Measurements from ENCODE around the gene FOXP4.

FOXP4 gene

DNA sequence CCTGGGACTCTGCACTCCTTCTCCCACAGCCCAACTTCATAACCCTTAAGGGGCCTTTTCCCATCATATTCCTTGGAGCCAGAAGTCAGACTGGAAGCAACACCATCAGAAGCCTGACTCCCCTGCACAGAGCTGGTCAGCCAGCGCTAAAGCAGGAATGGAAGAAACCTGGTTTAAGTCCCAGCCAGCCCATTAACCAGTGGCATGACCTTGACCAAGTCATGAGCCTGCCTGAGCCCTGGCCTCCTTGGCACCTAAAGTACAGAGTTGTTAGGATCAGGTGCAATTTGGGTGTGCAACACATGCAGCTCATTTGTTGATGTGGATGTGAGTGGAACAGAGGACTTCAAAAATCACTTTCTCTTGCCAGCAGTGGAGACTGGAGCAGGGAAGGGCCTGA lies 20.8 kb downstream of the FOXP4 start:
- DNase-seq = no peak

DNA sequence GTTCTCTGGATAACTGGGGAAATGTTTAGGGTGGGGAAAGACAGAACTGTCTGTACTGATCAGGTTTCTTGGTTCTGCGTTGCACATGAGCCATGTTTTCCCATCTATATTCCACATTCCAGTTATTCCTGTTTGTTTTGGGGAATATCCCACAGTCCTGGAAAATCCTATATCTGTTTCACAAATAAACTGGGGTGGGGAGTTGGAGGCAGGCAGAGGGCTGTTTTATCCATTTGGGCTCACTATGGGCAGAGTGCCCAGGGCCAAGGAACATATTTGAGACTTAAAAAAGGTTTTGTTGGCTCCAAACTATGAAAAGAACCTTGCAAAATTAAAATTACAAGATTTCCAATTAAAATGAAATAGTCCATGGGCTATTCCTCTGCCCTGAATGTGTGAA lies 21.5 kb downstream of the FOXP4 start:
- DNase-seq = no peak

GRCh38 chr6:41568202-41568584 lies 22.0 kb downstream of the FOXP4 start:
- no peak for DNase-seq

DNA sequence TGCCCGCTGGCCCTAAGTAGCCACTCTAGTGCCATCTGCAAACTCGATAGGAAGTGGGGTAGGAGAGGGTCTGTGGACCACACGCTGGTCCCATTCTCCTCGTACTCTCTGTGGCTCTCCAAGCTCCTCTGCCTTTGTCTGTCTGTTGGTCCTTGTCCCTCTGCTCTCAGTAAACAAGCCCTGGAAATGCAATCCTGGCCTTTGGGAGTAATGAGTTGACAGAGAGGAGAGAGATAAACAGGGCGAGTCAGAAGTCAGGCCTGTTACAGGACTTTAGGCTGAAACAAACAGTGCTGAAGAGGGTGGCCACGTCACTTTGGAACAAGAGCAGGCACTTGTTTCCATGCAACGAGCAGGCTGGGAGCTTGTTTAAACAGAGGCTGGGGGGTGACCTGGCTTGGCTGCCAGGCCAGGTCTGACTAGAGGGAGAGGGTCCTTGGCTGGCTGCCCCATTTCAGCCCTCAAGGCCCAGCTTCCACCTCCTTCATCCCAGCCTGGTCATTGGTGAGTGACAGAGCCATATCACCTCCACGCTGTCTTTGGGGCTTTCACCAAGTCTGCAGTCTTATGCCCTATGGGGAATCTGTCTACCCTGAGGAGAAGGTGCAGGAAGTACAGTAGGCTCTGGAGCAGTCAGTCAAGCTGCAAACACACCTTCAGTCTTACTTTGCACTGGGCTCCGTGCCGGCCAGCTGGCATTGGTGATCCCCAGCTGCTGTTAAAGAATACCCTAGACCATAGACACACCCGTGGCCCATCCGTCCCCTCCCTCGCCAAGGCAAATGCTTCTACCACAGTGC lies 22.6 kb downstream of the FOXP4 start:
- no peak for DNase-seq

DNA sequence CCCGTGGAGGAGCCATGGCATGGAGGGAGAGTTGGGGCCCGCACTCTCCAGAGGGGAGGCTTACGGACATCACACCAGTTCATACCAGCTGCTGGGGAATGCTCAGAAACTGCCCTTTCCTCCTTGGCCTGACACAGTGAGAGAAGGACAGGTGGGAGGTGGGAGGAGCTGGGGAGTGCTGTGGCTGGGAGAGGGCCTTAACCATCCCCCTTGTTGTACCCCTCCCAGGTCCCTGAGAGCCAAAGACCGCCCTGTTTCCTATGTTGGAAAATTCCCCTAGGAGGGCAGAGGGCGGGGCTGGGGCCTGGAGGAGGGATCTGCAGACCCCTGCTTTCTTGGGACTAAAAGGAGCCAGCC lies 24.1 kb downstream of the FOXP4 start:
- no peak for DNase-seq

DNA sequence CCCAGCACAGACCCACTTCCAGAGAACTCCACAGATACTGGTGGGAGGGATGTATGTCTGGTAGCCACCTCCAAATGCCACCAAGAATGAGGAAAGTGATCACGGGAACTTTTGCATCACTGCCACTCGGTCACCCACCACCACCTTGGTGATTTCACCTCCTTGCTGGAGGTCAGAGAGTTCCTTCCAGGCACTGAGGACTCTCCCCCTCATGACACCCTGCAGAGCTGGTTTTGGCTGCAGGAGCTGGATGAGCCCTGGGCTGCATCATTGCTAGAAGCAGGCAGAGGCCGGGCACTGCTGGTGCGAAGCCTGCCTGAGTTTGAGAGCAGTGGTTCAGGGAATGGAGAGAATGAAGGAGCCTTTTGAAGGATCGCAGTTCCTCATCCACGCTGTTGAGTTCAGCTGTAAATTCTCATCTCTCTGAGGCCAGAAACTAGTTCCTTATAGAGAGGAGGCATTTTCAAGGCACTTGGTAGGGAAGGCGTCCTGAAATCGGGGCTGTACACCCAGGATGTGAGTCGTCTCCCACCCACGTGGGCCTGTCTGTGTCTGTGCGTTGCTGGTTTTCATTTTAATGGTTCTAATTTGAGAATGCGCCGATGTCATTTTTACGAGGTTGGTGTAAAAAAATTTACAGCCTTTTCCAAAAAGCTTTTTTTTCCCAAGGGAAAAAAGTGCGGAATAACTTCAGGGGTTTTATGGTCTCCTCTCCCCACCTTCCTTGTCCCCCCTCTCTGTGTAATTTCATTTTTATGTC lies 25.0 kb downstream of the FOXP4 start:
- no peak for DNase-seq

- no peak for DNase-seq
Observed at GRCh38 chr6:41572613-41573012, 26.4 kb downstream of the FOXP4 start.

DNA sequence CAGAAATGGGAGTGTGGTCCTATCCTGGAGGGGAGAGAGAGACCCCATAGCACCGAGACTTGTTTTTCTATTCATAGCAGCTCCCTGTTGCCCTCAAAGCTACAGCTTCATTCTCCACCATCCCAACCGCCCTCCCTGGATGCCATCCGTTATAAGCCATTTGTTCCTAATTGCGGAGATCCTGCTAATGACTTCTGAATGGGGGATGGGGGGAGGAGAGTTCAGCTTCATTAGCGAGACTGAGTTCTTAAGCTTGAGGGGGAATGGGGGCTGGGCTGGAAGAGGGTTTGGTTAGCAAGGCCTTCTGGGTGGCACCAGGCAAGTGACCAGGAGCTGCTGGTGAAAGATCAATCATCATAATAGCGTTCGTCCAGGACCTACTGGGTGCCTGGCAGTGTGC lies 27.1 kb downstream of the FOXP4 start:
- DNase-seq = no peak

DNA sequence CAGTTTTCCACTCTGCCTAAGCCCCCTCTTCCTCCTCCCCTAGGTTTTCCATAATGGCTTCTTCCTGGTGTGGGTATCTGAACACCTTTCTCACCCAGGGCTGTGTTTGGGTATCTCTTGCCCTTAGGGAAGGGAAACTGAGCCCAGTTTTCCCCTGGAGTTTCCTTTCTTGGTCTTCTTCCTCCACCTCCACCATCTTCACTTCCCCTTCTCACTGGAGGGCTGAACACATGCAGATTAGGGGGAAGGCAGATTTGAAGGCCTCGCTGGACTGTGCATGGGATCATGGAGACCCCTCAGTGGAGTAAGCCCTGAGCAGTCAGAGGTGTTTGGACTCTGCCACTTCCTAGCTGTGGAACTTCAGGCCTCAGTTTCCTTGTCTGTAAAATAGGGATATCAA lies 27.8 kb downstream of the FOXP4 start:
- no peak for DNase-seq

DNA sequence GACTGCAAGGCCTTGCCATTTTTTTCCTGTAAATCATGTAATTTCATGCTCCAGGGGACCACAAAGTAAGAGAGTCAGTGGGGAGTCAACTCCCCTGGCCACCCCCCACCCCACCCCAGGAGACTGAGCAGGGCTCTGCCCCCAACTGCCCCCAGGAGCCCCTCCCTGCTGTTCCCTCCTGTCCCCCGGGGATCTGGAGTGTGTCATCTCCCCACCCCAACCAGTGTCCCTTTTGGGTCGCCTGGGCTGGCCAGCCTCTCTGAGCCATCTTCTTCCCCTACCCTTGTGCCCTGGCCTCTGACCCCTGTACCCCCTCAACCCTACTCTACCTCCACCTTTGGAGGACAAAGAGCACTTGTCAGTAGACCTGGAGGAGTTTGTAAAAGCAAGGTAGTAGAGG lies 29.4 kb downstream of the FOXP4 start:
- DNase-seq = no peak

GRCh38 chr6:41576667-41577066 lies 30.5 kb downstream of the FOXP4 start:
- DNase-seq = no peak

DNA sequence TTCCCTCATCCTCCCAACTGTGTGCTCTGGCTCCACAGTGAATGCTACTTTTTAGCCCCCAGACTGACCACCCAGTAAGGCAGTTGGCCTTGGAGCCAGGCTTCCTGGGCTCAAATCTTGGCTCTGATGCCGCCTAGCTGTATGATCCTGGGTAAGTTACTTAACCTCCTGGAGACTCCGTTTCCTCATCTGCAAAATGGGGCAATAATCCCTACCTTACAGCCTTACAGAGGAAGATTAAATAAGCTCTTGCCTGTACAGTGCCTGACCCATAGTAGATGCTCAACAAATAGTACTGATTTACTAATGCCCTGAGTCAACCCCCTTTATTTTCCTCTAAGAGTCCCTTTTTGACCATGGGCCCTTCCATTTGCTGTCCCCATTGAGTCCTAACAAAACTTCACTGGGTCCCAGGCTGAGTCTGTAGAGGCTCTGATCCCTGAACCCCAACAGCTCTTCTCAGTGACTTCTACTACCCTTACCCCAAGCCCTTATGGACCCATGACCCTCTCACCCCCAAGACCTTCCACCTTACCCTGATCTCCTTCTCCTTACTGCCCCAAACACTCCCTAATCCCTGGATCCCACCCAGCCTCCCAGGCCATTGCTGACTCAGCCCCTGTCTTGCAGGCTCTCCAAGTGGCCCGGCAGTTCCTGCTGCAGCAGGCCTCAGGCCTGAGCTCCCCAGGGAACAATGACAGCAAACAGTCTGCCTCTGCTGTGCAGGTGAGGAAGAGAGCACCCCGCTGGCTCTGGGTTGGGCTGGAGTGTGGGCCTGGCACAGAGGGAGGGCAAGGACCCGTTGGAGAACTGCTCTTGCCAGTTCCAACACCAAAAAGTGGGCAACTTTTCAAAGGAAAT lies 31.4 kb downstream of the FOXP4 start:
- no peak for DNase-seq

DNA sequence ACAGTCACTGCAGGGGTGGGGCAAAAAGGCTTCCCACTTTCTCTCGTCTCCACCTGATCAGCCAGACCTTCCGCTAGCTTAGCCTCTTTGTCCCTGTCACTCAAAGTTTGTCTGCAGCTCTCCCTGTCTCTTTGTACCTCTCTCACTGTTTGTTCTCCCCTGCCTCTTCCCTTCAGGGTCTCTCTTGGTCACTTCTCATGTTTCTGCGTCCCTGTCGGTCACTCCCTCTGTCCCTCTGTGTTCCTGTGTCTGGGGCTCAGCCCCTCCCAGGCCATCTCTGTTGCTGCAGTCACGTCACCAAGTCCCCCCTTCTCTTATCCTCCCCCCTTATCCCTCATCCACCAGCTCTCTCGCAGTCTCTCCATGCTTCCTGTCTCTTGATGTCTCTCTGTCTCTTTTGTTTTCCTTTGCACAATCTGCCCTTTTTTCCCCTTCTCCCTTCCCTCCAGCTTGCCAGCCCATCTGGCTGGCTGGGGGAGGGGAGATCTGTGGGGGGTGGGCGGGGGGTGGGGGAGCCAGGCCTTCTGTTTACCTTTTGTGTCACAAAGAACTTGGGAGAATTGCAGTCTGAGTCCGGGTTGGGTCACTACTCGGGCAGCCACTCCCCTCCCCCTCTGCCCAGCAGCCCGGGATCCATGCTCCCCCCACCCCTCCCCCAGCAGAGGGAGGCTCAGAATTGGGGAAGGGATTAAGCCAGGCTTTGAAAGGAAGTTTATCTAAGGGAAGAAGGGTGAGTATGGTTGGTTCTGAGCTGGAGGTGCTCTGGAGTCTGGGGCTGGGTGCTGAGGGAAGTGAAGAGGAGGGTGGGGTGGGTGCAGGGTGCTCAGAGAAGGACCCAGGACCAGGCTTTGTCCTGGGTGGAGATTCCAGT lies 32.3 kb downstream of the FOXP4 start:
- no peak for DNase-seq

DNA sequence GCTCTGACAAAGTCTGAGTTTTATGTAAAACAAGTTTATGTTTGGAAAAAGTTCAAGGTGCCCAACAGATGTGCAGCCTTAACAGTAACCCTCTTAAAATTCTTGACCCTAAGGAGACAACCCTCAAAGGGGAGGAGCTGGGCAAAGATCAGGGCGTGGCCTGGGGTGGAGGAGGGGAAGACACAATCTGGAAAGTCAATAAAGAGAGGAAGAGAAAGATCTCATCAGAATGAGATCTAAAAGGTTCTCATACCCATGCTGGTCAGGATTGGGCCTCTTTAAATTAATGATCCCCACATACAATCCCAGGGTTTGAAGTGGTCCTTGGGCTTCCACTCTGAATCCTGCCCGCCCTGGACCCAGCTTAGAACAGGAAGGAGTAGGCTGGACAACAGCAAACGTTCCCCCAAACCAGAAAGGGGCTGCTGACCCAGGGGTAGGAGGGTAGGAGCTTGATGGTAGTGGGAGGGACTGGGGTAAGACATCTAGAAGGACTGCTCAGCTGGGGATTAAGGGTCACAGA lies 33.0 kb downstream of the FOXP4 start:
- DNase-seq = no peak

DNA sequence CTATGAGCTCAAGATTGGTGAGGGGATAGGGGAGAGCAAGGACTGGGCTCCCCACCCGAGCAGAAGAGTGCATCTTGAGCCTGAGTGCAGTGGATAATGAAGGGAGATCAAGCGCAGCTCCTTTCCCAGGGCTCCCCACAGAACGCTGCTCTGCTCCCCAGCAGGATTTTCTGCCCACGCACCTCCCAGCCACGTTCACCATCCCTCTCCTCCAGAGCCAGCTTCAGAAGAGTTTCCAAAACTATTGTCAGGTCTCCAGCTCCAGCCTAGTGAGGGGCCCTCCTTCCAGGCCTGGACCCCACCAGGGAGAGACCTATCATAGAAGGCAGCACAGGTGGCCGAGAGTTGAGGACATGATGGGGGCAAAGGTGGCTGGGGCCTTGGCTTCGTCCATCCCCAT lies 34.5 kb downstream of the FOXP4 start:
- no peak for DNase-seq

DNA sequence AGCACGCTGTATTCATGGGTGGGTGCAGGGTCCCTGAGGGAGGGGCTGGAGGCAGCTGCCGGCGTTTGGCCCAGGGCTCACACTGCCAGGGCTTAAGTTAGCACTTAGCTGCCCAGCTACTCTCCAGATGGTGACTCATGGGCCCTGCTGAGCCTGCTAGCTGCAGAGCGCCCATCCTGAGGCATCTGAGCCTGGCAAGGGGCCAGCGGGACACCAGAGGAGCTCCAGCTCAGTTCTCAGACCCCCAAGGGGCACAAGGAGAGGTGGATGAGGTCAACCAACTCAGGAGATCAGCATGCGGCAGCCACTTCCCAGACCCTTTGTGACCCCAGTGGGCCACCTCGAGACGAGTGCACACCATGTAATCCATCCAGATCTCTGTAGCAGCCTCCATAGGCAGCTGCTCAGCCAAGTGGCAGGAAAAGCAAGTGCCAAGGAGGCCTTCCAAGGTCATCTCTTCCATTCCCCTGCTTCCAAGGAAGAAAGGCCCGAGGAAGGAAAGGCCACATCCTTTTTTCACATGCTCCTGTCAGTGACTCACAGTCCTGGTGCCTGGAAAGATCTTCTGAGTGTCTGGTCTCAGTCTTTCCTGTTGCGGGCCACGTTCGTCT lies 35.3 kb downstream of the FOXP4 start:
- no peak for DNase-seq

DNA sequence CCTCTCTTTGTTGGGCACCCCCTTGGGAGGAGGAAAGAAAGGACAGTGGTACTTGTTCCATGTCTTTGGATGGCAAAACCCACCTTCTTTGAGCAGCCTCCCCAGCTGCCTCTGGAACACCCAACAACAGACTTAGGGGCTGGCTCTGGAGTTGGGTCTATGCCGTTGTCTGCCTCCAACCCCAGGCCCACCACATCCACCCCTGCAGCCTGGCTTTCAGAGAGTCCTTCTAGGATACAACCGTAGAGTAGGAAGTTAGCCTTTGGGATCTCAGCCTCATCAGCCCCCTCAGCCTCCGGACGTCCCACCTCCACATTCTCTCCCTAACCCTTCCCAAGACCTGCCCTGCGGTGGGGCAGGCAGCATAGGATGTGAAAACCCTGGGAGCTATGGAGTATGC lies 36.4 kb downstream of the FOXP4 start:
- DNase-seq = no peak

GRCh38 chr6:41583565-41583964 lies 37.4 kb downstream of the FOXP4 start:
- no peak for DNase-seq

- DNase-seq = no peak
Observed at GRCh38 chr6:41584205-41584604, 38.0 kb downstream of the FOXP4 start.

DNA sequence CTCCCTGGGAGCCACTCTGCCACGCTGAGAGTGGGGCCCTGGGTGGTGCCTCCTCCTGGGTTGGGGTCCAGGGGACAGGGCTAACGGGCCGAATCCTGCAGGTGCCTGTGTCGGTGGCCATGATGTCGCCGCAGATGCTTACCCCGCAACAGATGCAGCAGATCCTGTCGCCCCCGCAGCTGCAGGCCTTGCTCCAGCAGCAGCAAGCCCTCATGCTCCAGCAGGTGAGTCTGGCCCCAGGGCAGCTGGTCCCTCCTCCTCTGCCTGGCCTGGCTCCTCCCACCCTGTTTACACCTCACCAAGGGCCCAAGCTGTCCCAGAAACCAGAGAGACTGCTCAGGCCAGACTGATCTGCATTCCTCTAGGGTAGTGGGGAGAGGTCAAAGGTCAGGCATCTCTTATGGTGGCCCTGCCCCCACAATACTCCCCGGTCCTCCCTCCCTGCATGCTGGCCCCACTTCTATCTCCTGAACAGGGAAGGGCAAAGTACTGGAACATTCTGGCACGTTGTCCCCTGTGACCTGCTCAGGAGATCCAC lies 38.6 kb downstream of the FOXP4 start:
- no peak for DNase-seq

DNA sequence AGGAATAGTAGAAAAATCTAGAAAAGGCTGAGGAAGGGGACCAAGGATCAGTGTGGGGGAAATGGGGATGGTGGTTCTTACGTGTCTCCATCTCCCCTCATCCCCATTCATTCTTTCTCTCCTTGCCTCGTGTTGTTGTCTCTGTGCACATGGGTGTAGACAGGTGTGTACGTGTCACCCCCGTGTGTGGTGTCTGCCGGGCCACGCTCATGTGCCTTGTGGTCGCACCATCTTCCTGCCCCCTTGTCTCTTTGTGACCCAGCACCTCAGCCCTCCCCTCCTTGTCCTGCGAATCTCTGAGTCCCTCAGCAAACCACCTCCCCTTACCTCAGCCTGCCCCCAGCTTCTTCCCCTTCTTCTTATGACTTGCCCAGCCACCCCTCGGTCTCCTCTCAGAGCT lies 39.4 kb downstream of the FOXP4 start:
- no peak for DNase-seq
